ENCODE data around the gene PNPLA8.
"Not testable (repeated sequence)": the region's sequence is repeated elsewhere in the genome, so short reads cannot be mapped to it uniquely, and the experiment has no call there.

PNPLA8 gene

GRCh38 chr7:108529341-108529740 lies 3.4 kb upstream of the PNPLA8 start:
- no peak for DNase-seq (ENCODE audit: low read depth)

DNA sequence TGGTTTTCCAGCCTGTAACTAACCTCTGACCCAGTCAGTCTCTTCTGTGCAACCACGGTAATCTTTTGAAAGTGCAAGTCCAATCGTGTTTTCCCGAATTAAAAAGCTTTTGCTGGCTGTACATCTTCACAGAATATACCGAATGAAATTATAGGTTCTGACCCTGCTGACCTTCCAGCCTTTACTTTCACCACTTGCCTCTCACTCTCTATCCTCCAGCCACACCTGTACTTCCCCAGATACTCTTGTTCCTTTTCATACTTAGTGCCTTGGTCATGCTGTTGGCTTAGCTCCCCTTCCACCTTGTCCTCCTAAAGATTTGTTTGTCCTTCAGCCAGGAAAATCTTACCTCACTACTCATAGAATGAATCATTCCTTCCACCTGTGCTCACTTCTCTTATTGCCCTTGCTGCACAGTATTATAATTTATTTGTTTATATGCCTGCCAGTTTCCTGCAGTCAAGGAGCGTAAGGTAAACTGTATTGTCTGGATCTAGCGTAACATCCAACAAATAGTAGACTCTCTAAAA lies 2.3 kb upstream of the PNPLA8 start:
- no peak for DNase-seq (ENCODE audit: low read depth)

GRCh38 chr7:108526768-108527017 lies 758 bp upstream of the PNPLA8 start:
- DNase-seq (ENCODE audit: low read depth): no peak

DNA sequence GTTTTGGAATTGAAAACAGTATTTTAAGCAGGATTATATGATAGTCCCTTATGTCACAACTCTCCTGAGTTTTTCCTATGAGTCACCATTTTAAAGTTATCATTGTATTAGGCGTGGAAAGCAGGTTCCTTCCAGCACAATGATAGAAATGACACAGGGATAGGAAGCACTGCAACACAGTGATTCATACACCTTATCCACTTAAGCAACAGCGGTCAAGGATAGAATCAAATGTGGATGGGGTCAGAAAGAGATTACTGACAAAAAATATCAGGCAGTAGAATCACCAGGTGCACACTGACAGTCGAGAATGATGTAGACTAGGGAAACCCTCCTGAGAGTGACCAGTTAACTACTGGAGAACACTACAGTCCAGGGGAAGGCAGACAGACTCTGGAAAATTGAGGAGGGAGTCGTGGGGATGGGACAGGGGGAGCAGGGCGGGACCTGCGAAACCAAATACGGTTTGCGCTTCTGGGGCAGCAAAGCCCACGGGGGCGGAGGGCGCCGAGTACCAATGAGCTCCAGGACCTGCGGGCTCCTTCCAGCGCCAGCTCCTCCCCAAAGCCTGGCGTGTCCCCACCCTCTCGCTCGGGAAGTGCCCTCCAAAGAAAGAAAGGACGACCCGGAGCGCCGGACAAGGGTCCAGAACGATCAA lies 479 bp downstream of the PNPLA8 start:
- peak; percentile 7 for DNase-seq (ENCODE audit: low read depth)

GRCh38 chr7:108522780-108523179 lies 3.2 kb downstream of the PNPLA8 start:
- no peak for DNase-seq (ENCODE audit: low read depth)

- DNase-seq (ENCODE audit: low read depth): no peak
These were observed 8.0 kb downstream of the PNPLA8 start for GRCh38 chr7:108517951-108518350.

- DNase-seq (ENCODE audit: low read depth): no peak
These were observed 10.3 kb downstream of the PNPLA8 start for GRCh38 chr7:108515630-108516029.

GRCh38 chr7:108515013-108515412 lies 10.9 kb downstream of the PNPLA8 start:
- DNase-seq (ENCODE audit: low read depth): no peak

DNA sequence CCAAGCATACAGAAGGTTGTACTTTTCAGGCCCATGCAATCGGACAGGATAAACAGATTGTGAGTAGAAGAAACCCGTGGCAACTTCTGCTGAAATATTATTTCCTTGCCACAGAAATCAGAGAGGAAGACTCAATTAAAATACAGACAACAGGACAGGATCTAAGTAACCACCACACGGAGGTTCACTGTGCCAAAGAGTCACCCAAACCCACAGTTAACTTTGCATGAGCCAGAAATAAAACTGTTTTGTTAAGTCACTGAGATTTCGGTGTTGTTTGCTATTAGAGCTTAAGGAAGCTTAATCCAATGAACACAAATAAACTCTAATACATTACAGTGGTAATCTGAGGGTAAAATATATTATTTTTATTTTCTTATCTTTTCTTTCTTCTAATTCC lies 14.0 kb downstream of the PNPLA8 start:
- DNase-seq (ENCODE audit: low read depth): no peak

DNA sequence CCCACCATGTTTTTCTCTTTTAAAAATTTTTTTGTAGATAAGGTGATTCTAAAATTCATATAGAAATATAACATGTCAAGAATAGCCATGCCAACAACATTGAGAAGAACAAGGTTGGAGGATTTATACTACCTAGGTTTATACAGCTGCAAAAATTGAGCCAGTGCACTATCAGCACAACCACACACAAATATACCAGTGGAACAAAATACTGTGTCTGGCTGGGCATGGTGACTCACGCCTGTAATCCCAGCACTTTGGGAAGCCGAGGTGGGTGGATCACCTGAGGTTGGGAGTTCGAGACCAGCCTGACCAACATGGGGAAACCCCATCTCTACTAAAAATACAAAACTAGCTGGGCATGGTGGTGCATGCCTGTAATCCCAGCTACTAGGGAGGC lies 21.4 kb downstream of the PNPLA8 start:
- DNase-seq (ENCODE audit: low read depth): not testable (repeated sequence)

DNA sequence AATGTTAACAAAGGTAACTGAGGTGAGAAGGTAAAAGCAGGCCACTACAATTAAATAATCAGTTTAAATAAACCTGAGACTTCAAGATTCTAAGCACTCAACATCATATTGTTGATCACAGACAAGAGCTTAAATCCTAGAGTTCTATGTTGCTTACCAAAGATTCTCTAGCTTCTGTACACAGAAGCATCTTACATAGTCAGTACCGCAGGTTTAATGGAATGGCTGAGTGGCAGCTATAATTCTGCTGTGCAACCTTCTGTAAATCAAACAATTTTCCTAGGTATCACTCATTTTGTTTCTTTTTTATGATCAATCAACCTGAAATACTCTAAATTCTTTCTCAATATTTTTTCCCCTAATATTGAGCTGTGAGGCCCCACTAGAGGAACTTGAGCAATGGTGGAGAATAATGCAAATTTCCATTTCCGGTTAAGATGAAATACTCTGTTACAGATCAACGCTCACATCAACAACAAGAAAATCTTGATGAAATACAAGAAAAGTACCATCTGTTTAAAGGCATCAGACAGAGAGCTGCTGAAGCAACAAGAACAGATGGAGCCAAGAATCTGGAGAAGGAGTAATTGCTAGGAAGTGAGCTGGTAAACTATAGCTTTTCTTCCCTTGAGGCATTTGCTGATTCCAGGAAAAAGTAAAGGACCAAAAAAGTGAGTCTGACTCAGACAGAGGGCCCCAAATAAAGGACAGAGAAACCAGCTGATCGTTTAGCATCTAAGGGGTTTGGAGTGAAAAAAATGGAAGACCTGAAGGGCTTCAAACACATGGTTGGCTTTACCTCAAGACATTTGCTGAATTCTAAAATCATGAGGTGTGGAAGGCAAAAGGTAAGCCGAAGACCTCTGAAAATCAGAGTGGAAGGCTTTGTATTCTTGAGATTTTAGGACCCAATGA lies 22.6 kb downstream of the PNPLA8 start:
- DNase-seq (ENCODE audit: low read depth): no peak

DNA sequence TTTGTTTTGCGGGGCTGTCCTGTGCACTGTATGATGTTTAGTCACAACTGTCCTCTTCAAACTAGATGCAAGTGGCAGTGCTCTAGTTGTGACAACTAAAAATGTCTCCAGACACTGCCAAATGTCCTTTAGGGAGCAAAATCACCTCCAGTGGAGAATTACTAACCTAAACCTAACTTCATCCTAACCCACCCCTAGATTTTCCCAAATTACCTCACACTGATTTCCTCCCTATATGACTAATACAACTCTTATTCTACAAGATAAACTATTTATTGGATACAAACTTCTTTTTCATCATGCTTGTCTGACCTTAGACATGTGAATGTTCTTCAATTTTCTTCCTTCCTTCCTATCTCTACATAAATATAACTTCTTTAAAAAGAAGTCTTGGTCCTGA lies 26.4 kb downstream of the PNPLA8 start:
- no peak for DNase-seq (ENCODE audit: low read depth)

DNA sequence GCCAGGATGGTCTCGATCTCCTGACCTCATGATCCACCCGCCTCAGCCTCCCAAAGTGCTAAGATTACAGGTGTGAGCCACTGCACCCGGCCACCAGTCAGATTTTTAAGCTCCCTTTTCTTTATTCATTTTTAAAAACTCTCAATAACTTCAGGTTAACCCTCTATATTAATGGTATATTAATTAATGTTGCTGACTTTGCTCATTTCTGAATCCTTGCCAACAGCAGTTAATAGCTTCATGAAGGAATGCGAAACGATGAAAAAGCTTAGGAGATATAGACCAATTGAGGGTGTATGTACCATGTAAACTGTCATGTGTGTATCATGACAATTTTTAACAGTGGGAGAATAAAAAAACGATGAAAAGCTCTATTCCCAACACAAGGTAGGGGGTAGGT lies 27.5 kb downstream of the PNPLA8 start:
- no peak for DNase-seq (ENCODE audit: low read depth)

- peak; percentile 39 for DNase-seq (ENCODE audit: low read depth)
These were observed 28.7 kb downstream of the PNPLA8 start for GRCh38 chr7:108497082-108497725.

DNA sequence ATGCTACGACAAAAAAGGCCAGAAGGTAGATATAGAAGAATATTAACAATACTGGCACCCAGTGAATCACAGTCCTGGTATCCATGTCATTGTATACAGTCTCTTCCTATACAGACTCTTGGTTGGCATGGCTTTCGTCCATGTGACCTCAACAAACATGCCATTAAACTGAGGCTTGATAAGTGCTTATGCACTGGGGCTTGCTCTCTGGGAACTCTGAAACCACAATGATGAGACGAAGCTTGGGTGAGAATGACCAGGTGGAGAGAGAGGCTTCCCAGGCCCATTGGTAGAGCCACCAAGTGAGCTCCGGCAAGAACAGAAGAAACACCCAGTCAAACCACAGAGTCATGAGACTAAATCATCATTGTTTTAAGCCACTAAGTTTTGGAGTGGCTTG lies 33.2 kb downstream of the PNPLA8 start:
- DNase-seq (ENCODE audit: low read depth): no peak

DNA sequence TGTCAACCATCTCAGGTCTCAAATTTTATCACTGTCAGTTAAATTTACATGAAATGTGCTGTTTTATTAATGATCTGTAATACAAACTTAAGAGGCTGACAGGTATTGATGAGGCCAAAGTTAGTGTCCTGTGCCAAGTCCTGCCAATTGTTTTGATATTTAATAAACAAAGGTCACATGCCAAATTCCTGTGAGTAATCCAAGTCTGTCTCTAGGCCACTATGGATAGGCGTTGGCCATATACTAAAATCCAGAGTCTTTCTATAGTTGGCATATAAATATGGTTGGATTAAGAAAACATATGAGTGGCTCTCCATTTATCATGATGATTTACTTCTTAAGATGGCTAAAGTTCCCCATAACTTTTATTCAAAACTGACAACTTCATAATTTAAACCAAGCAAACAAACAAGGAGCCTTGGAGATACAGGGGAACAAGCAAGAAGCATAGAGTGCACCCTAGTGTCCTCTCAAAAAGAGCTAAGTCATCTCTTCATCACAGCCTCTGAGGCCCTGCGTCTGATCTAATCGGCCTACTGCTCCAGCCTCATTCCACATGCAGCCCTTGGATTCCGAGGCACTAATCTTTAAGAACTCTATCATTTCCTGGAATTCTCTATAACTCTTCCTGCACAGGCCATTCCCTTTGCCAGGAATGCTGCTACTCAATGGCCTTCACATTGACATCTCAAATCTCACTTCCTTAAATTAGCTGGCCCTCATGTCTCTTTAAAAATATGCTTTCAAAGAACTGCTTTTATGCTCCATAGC lies 37.0 kb downstream of the PNPLA8 start:
- no peak for DNase-seq (ENCODE audit: low read depth)

DNA sequence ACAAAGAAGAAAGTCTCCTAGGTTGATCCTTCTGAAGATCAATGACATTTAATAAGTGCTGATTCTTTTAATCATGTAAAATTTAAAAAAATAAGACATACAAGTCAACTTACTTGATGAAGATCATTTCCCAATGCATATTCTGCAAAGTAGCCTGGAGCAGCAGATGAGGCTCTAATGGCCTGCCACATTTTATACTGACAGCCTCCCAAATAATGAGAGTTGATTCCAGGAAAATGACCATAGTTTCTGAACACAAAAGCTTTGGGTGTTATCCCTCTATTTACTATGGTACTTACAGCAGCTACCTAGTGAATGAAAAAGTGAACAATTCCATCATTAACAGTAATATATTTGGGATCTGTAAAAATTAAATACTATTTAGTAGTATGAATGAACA lies 38.3 kb downstream of the PNPLA8 start:
- DNase-seq (ENCODE audit: low read depth): no peak

DNA sequence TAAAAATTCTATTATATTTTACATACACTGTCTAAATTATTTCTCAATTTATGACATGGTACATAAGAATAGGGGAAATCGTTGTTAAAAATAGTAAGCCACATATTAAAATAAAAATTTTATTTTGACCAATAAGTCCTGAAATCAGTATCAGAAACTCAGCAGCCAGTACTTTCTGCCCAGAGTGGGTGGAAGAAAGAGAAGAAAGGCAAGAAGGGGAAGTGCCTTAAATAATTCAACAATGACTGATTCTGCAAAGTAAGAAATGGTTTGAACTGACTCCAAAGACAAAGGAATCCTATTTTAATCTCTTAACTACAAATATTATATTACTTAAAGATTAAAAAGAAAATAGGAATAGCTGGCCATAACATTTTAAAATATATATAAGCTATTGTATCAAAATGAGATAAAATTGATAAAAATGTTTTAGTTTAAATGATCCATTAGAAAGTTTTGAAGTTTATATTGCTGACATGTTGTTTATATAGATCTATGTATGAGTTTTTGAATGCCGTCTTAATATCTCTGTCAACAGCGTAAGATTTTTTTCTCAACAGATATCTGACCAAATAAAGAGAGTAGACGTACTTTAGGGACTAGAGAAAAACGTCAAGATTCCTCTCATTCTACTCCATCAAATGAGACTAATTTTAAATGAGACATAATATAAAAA lies 39.5 kb downstream of the PNPLA8 start:
- DNase-seq (ENCODE audit: low read depth): no peak

DNA sequence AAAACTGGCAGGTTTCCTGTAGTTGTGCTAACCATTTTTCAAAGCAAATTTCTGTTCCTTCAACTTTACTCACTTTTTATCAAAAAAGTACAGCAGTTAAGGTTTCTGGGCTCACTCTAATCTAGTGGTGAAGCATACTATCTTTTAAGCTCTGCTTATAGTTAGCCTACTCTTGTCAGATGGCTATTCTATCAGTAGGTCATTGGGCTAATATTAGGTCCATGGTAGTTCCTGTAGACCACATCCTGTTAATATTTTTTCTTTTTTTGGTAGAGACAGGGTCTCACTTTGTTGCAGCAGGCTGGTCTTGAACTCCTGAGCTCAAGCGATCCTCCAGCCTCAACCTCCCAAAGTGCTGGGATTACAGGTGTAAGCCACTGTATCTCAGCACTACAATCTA lies 41.8 kb downstream of the PNPLA8 start:
- no peak for DNase-seq (ENCODE audit: low read depth)

GRCh38 chr7:108480311-108480710 lies 45.6 kb downstream of the PNPLA8 start:
- DNase-seq (ENCODE audit: low read depth): no peak

DNA sequence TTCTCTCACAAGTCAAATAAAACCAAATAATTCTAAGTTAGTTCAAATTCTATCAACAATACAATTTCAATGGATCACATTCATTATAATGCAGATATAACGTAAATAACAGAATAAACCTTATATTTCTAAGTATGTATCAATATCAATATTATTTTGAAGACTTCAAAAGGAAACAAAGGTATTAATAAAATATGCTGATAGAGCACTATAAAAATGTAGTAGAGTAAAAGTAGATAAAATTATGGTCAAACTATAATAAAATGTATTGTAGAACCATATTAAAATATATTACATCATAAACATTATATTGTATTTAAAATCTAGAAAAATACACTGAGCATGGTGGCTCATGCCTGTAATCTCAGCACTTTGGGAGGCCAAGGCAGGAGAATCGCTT lies 46.2 kb downstream of the PNPLA8 start:
- no peak for DNase-seq (ENCODE audit: low read depth)

- DNase-seq (ENCODE audit: low read depth): no peak
These were observed 46.8 kb downstream of the PNPLA8 start for GRCh38 chr7:108479118-108479517.
